Activated CD8-positive, alpha-beta memory T cell treated with anti-CD3 and anti-CD28 coated beads, Interleukin-2, amount 50 U/mL, for 48 hours (primary cell): ENCODE measurements around the gene PCGF1.
"Not testable (repeated sequence)": the region's sequence is repeated elsewhere in the genome, so short reads cannot be mapped to it uniquely, and the experiment has no call there.

Source experiments
- DNase-seq: peaks from one replicate; pipeline ENCODE4 v3.0.0-alpha.2; 2020

Gene PCGF1

GRCh38 chr2:74471332-74472065 lies 36.0 kb downstream of the PCGF1 start:
- no peak for DNase-seq

GRCh38 chr2:74470742-74471141 lies 36.8 kb downstream of the PCGF1 start:
- DNase-seq = not testable (repeated sequence)

- DNase-seq = no peak
These were observed 43.1 kb downstream of the PCGF1 start for GRCh38 chr2:74464406-74464805.

DNA sequence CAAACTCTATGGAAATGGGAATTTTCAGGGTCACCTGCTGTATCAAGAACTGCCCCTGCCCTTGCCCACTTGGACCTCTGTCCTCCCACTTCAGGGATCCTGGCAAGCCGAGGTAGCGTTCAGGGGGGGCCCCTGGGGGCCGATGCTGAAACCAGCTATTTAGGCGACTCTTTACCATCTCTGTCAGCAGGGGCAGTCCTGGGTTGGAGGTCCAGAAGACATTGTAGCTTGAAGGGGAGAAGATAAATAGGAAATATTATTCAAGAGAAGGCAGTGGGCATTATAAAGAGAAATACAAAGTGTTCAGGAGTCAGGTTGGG lies 44.7 kb downstream of the PCGF1 start:
- DNase-seq = no peak

DNA sequence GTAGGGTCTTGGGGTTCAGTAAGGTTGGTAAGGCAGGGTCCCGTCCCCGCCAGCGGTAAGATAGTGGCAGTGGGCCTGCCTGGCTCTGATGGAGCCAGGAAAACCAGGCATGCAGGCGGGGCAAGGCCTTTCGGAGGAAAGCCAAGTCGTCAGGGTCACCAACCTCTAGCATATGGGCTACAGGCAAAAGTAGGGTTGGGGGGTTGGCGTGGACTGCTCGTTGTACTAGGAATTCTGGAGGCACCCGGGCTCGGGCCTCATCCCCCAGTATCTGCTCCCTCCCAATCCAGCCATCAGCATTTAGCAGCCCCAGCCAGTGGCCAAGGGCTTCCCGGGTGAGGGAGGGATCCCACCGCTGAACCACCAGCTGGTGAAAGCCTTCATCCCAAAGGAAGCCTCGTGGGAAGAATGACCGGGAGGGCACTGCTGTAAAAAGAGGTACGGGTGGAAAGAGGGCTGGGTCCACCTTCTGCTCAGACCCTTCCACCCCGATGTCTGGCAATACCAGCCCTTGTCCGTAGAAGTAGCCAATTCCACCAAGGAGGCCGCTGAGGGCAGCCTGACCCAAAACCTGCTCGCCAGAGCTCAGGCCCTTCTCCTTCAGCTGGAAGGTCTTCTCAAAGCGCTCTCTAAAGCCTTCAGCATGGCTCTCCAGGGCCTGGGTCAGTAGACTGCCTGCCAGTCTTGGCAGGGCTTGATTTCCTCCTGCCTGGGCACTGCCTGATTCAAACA lies 45.3 kb downstream of the PCGF1 start:
- DNase-seq = no peak

- no peak for DNase-seq
These were observed 46.1 kb downstream of the PCGF1 start for GRCh38 chr2:74461187-74462053.

- DNase-seq = not testable (repeated sequence)
These were observed 47.3 kb downstream of the PCGF1 start for GRCh38 chr2:74460187-74460586.

- not testable (repeated sequence) for DNase-seq
These were observed 47.9 kb downstream of the PCGF1 start for GRCh38 chr2:74459503-74460118.

GRCh38 chr2:74458938-74459363 lies 48.5 kb downstream of the PCGF1 start:
- no peak for DNase-seq

DNA sequence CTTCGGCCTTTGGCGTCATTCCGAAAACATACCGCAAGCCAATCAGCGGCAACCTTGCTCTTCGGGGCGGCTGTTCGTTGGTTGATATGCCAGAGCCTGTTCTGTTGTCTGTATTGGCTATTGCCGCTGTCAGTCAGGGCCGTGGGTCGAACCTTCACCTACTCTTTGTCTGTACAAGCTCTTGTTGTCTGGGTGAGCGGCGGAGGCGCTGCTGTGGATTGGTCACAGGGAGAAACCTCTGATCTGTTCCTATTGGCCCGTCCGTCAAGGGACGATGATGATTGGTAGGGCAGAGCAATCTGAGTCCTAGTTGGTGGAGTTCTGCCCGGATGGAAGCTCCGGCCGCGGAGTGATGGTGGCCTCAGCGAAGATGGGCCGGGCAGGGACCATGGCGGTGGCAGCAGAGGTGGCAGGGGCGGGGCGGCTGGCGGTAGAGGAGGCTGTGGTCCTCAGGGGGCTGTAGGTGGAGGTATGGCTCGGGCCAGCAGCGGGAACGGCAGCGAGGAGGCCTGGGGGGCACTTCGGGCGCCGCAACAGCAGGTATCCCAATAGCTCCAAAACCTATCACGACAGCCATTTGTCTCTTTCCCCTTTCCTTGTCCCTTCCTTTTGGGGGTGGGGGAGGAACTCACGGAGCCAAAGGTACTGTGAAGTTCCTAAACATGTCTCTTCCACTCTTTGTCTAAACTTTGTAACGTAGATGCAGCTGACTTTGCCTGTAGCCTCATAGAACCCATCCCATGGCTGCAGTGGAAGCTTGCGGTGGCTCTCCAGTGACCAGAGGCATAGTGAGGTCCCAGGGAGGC lies 49.2 kb downstream of the PCGF1 start, which contains the start of gene WBP1:
Gene WBP1, plus strand, starts transcription at position 307 of the 806 bp plus-strand sequence. Its CDS starts 165 bp downstream, at position 472.
- peak; percentile 95 for DNase-seq

DNA sequence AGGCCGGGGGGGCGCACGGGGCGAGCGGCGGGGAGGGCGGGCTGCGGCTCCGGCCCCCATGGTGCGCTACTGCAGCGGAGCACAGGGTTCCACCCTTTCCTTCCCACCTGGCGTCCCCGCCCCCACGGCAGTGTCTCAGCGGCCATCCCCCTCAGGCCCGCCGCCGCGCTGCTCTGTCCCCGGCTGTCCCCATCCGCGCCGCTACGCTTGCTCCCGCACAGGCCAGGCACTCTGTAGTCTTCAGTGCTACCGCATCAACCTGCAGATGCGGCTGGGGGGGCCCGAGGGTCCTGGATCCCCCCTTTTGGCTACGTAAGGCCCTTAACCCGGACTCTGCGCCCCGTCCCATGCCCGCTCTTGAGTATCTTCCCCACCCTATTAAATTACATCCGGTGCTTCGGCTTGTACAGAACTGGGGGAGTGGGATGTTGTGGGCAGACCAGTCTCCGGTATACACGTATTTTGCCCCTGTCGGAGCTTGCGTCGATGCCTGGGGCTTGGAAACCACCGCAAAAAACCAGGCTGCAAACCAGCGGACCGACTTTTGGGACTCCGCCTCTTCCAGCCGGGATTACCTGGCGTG lies 49.9 kb downstream of the PCGF1 start:
- peak; percentile 91 for DNase-seq

DNA sequence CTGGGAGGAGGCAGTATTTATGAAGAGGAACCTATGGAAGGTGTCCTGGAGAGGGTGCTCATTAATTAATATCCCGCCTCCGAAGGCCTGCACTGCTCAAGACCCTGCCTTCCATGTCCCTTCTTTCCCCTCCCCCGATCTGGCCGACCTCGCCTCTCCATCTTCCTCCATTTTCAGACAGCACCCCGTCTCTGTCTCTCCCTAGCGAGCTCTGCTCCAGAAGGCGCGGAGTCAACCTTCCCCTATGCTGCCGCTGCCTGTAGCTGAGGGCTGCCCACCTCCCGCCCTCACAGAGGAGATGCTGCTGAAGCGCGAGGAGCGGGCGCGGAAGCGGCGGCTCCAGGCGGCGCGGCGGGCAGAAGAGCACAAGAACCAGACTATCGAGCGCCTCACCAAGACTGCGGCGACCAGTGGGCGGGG lies 50.4 kb downstream of the PCGF1 start:
- DNase-seq = no peak
